Central memory CD8-positive, alpha-beta T cell (primary cell): Measurements from ENCODE around the gene PTK6.
A peak's percentile ranks its signal among the peaks of the same experiment; 100 is the strongest.

Source experiments
- ATAC-seq: fragments of 150-1000 bp; cut with Tn5 transposase; replicated peaks from 2 replicates; pipeline ENCODE4 v1.10.0; 2022; ENCODE audit warnings: mild to moderate bottlenecking, moderate FRiP score, moderate number of reproducible peaks; ENCODE audit not compliant: poor library complexity, severe bottlenecking; ENCODE audit errors: extremely low read depth
- DNase-seq, 2 donors: peaks; one replicate each; pipeline ENCODE4 v3.0.0; 2021; ENCODE audit warnings: low spot score in 2 of 2
- H3K27ac Mint-ChIP-seq: one replicate; pipeline ENCODE4 v1.8.0; 2022; ENCODE audit warnings: low read depth, mild to moderate bottlenecking, moderate library complexity, mixed read lengths
- H3K27me3 Mint-ChIP-seq: one replicate; pipeline ENCODE4 v1.8.0; 2022; ENCODE audit warnings: mixed read lengths
- H3K36me3 Mint-ChIP-seq: one replicate; pipeline ENCODE4 v1.8.0; 2022; ENCODE audit warnings: mild to moderate bottlenecking, moderate library complexity, mixed read lengths; ENCODE audit not compliant: insufficient read depth
- H3K4me1 Mint-ChIP-seq: one replicate; pipeline ENCODE4 v1.8.0; 2022; ENCODE audit warnings: mixed read lengths
- H3K4me3 Mint-ChIP-seq: one replicate; pipeline ENCODE4 v1.8.0; 2022; ENCODE audit warnings: mild to moderate bottlenecking, moderate library complexity, mixed read lengths
- H3K9me3 Mint-ChIP-seq: one replicate; pipeline ENCODE4 v1.8.0; 2022; ENCODE audit warnings: mixed read lengths

The PTK6 gene

GRCh38 chr20:63532449-63532971 lies 4.7 kb downstream of the PTK6 start:
- H3K36me3 Mint-ChIP-seq, result peaks cover 9% of the 10 kb centered on the region
- no peak for ATAC-seq
- peak overlapping the region; percentile 50 for H3K27ac Mint-ChIP-seq
- H3K4me3 Mint-ChIP-seq, result no peak overlapping the region
- peaks cover 6% of the 10 kb centered on the region for H3K4me1 Mint-ChIP-seq
- no peaks in the 10 kb centered on the region for H3K27me3 Mint-ChIP-seq
- no peak for DNase-seq
- H3K9me3 Mint-ChIP-seq, result no peaks in the 10 kb centered on the region

- DNase-seq, result no peak
- H3K4me3 Mint-ChIP-seq, result no peak overlapping the region
- peaks cover 6% of the 10 kb centered on the region for H3K4me1 Mint-ChIP-seq
- no peak for ATAC-seq
- no peaks in the 10 kb centered on the region for H3K9me3 Mint-ChIP-seq
- H3K27ac Mint-ChIP-seq, result no peak overlapping the region
- H3K27me3 Mint-ChIP-seq, result no peaks in the 10 kb centered on the region
- peaks cover 9% of the 10 kb centered on the region for H3K36me3 Mint-ChIP-seq
These were observed 5.3 kb downstream of the PTK6 start for GRCh38 chr20:63531686-63532448.

- Mint-ChIP-seq H3K27ac (no peak overlapping the region), H3K36me3 (peaks cover 6% of the 10 kb centered on the region), H3K4me1 (peaks cover 6% of the 10 kb centered on the region), H3K4me3 (no peak overlapping the region), H3K27me3 (no peaks in the 10 kb centered on the region), H3K9me3 (no peaks in the 10 kb centered on the region)
- ATAC-seq (no peak), DNase-seq (no peak)
These were observed 6.4 kb downstream of the PTK6 start for GRCh38 chr20:63530788-63531160.

GRCh38 chr20:63529861-63530787 lies 7.1 kb downstream of the PTK6 start:
- H3K9me3 Mint-ChIP-seq, result no peaks in the 10 kb centered on the region
- H3K27me3 Mint-ChIP-seq, result no peaks in the 10 kb centered on the region
- no peak overlapping the region for H3K4me3 Mint-ChIP-seq
- H3K36me3 Mint-ChIP-seq, result peaks cover 6% of the 10 kb centered on the region
- H3K27ac Mint-ChIP-seq, result no peak overlapping the region
- H3K4me1 Mint-ChIP-seq, result peaks cover 6% of the 10 kb centered on the region
- ATAC-seq, result no peak
- DNase-seq, result no peak

GRCh38 chr20:63529180-63529860 lies 7.9 kb downstream of the PTK6 start:
- DNase-seq (no peak), ATAC-seq (no peak)
- Mint-ChIP-seq H3K4me1 (peaks cover 6% of the 10 kb centered on the region), H3K27ac (no peak overlapping the region), H3K9me3 (no peaks in the 10 kb centered on the region), H3K27me3 (no peaks in the 10 kb centered on the region), H3K36me3 (peaks cover 12% of the 10 kb centered on the region), H3K4me3 (no peak overlapping the region)

- ATAC-seq (no peak), DNase-seq (no peak)
- Mint-ChIP-seq H3K4me1 (peaks cover 18% of the 10 kb centered on the region), H3K9me3 (no peaks in the 10 kb centered on the region), H3K27me3 (no peaks in the 10 kb centered on the region), H3K27ac (no peak overlapping the region), H3K36me3 (peaks cover 28% of the 10 kb centered on the region), H3K4me3 (no peak overlapping the region)
These were observed 10.0 kb downstream of the PTK6 start for GRCh38 chr20:63527184-63527583.

- Mint-ChIP-seq H3K4me3 (no peak overlapping the region), H3K36me3 (peaks cover 32% of the 10 kb centered on the region), H3K4me1 (peaks cover 19% of the 10 kb centered on the region), H3K27me3 (no peaks in the 10 kb centered on the region), H3K9me3 (no peaks in the 10 kb centered on the region), H3K27ac (no peak overlapping the region)
- DNase-seq, result no peak
- ATAC-seq, result no peak
These were observed 11.2 kb downstream of the PTK6 start for GRCh38 chr20:63525971-63526370.

GRCh38 chr20:63525185-63525584 lies 12.0 kb downstream of the PTK6 start:
- DNase-seq, result no peak
- H3K4me1 Mint-ChIP-seq, result peaks cover 19% of the 10 kb centered on the region
- no peak for ATAC-seq
- no peaks in the 10 kb centered on the region for H3K9me3 Mint-ChIP-seq
- H3K27ac Mint-ChIP-seq, result no peak overlapping the region
- peak overlapping the region; percentile 3 for H3K4me3 Mint-ChIP-seq
- H3K36me3 Mint-ChIP-seq, result peaks cover 35% of the 10 kb centered on the region
- no peaks in the 10 kb centered on the region for H3K27me3 Mint-ChIP-seq

GRCh38 chr20:63522981-63523611 lies 14.1 kb downstream of the PTK6 start:
- Mint-ChIP-seq H3K27me3 (no peaks in the 10 kb centered on the region), H3K4me1 (peaks cover 14% of the 10 kb centered on the region), H3K9me3 (no peaks in the 10 kb centered on the region), H3K4me3 (peak overlapping the region; percentile 81), H3K27ac (peak overlapping the region; percentile 78), H3K36me3 (peaks cover 33% of the 10 kb centered on the region)
- ATAC-seq (no peak), DNase-seq (no peak)

GRCh38 chr20:63522091-63522868 lies 14.9 kb downstream of the PTK6 start:
- ATAC-seq (no peak), DNase-seq (no peak)
- no peaks in the 10 kb centered on the region for H3K9me3 Mint-ChIP-seq
- H3K36me3 Mint-ChIP-seq, result peaks cover 33% of the 10 kb centered on the region
- peak overlapping the region; percentile 78 for H3K27ac Mint-ChIP-seq
- H3K4me3 Mint-ChIP-seq, result peak overlapping the region; percentile 81
- peaks cover 14% of the 10 kb centered on the region for H3K4me1 Mint-ChIP-seq
- H3K27me3 Mint-ChIP-seq, result no peaks in the 10 kb centered on the region

GRCh38 chr20:63521602-63522001 lies 15.6 kb downstream of the PTK6 start:
- no peaks in the 10 kb centered on the region for H3K9me3 Mint-ChIP-seq
- no peaks in the 10 kb centered on the region for H3K27me3 Mint-ChIP-seq
- peak overlapping the region; percentile 81 for H3K4me3 Mint-ChIP-seq
- H3K4me1 Mint-ChIP-seq, result peaks cover 14% of the 10 kb centered on the region
- H3K36me3 Mint-ChIP-seq, result peaks cover 33% of the 10 kb centered on the region
- DNase-seq (no peak), ATAC-seq (no peak)
- H3K27ac Mint-ChIP-seq, result peak overlapping the region; percentile 78
